K562 (cell line): ENCODE results near the gene APEX2. TPM values are rescaled to one million over a fixed set of nuclear protein-coding genes. Genes with fewer than 3 reads are reported as not detected.

Experiments used
- ARID1B ChIP-seq: fragments of 450-650 bp; IDR thresholded peaks from 2 replicates; pipeline ENCODE4 v1.6.1; 2016; ENCODE audit warnings: antibody characterized with exemption, mild to moderate bottlenecking, inconsistent platforms
- ARID3B ChIP-seq: fragments of 250-450 bp; sonication (Bioruptor Pico); IDR thresholded peaks from 2 replicates; pipeline ENCODE4 v1.4.0; 2020; ENCODE audit warnings: borderline replicate concordance
- ARID4B ChIP-seq: sonication (generic); formaldehyde crosslinking; IDR thresholded peaks from 2 replicates; pipeline ENCODE4 v1.8.0; 2022; ENCODE audit warnings: mild to moderate bottlenecking, missing genetic modification reagents
- C11orf30 ChIP-seq: fragments of 450-650 bp; IDR thresholded peaks from 2 replicates; pipeline ENCODE4 v1.6.1; 2016; ENCODE audit warnings: low read depth, mild to moderate bottlenecking
- E2F8 ChIP-seq: fragments of 450-650 bp; IDR thresholded peaks from 2 replicates; pipeline ENCODE4 v1.7.1; 2018; ENCODE audit warnings: mild to moderate bottlenecking, low read depth; ENCODE audit not compliant: partially characterized antibody
- ETV5 ChIP-seq: sonication (generic); formaldehyde crosslinking; IDR thresholded peaks from 2 replicates; pipeline ENCODE4 v1.4.0; 2020; ENCODE audit warnings: low read depth, mild to moderate bottlenecking, missing genetic modification reagents
- JUND ChIP-seq, 2 experiments: IDR thresholded peaks; 2 replicates in 1 of 2; 3 replicates in 1 of 2; pipeline ENCODE4 v1.6.1; 2011; ENCODE audit warnings: borderline replicate concordance in 2 of 2, low read depth in 2 of 2, low read length in 2 of 2, improper control_type of control experiment in 1 of 2, missing biosample characterization in 1 of 2, missing genetic modification characterization in 1 of 2, missing genetic modification reagents in 1 of 2
- NEUROD1 ChIP-seq: fragments of 150-350 bp; IDR thresholded peaks from 2 replicates; pipeline ENCODE4 v1.6.1; 2014; ENCODE audit warnings: borderline replicate concordance, low read length, low read depth; ENCODE audit not compliant: partially characterized antibody
- PML ChIP-seq: IDR thresholded peaks from 2 replicates; pipeline ENCODE4 v1.6.1; 2012; ENCODE audit warnings: low read length, inconsistent platforms
- RCOR1 ChIP-seq, 2 experiments: IDR thresholded peaks; 2 replicates each; pipeline ENCODE4 v1.6.1; 2012; ENCODE audit warnings: low read depth in 2 of 2, low read length in 2 of 2, borderline replicate concordance in 1 of 2, improper control_type of control experiment in 1 of 2
- SAFB2 ChIP-seq: fragments of 200-400 bp; formaldehyde crosslinking; IDR thresholded peaks from 2 replicates; pipeline ENCODE4 v1.6.1; 2018; ENCODE audit warnings: borderline replicate concordance, low read length, low read depth, moderate library complexity; ENCODE audit not compliant: severe bottlenecking
- SMAD2 ChIP-seq: fragments of 150-350 bp; IDR thresholded peaks from 2 replicates; pipeline ENCODE4 v1.6.1; 2014; ENCODE audit warnings: low read depth, mild to moderate bottlenecking, low read length
- ZBTB12 ChIP-seq: fragments of 250-450 bp; sonication (Bioruptor Pico); IDR thresholded peaks from 2 replicates; pipeline ENCODE4 v1.4.0; 2020
- ZFPM2 ChIP-seq: fragments of 250-450 bp; sonication (Bioruptor Pico); IDR thresholded peaks from 2 replicates; pipeline ENCODE4 v1.5.1; 2022; ENCODE audit warnings: mild to moderate bottlenecking
- ZNF232 ChIP-seq: sonication (generic); formaldehyde crosslinking; IDR thresholded peaks from 2 replicates; pipeline ENCODE4 v1.8.0; 2022; ENCODE audit warnings: mild to moderate bottlenecking, missing genetic modification reagents
- ZNF354B ChIP-seq: fragments of 250-450 bp; sonication (Bioruptor Pico); IDR thresholded peaks from 2 replicates; pipeline ENCODE4 v1.4.0; 2020
- ZNF507 ChIP-seq: conservative IDR thresholded peaks from 2 replicates; pipeline ENCODE4 v1.6.1; 2017; ENCODE audit warnings: missing genetic modification characterization, missing compliant biosample characterization
- polyA plus RNA-seq, 8 experiments: library from polyadenylated mRNA; depleted of rRNA in 4 of 8; stranded (reverse) in 5 of 8; unstranded in 3 of 8; fragments of >200 nt; fragmentation: Nextera tagmentation in 2 of 8; fragmentation: Illumina TruSeq in 1 of 8; extraction: Ambion mirVana in 2 of 8; extraction: Trizol in 1 of 8; gene quantifications; 2 replicates each; pipeline versions ENCODE4 v1.2.1 to v1.2.3, GENCODE V29; 2011 to 2014; ENCODE audit warnings: inconsistent platforms in 1 of 8, missing spikeins in 1 of 8
- total RNA-seq, 7 experiments: library from RNA; depleted of rRNA in 6 of 7; stranded (reverse); fragments of >200 nt in 6 of 7; fragmentation: Illumina TruSeq in 2 of 7; extraction: Trizol in 2 of 7; gene quantifications; 2 replicates each; pipeline versions ENCODE4 v1.2.1 to v1.2.3, GENCODE V29; 2011 to 2021; ENCODE audit warnings: low replicate concordance in 1 of 7

Gene APEX2
- total and polyA plus RNA-seq, 9 of the 15 experiments (the other 6 are each of a cell fraction or from before 2014, with no cell fraction given), result 9.4 to 34.2 (median 25.9) TPM

- no peak for TF ChIP-seq ARID4B (CRISPR knock-in tag)
- no peak for TF ChIP-seq ZFPM2
- peak in 1 of 2 experiments; percentile 82; a peak in 1 of 4 replicates for TF ChIP-seq RCOR1 (IDR thresholded peaks at IDR 0.05; ENCODE audit: borderline replicate concordance in 1 of 2, low read depth in 2 of 2, low read length in 2 of 2)
- no peak for TF ChIP-seq C11orf30
- no peak for TF ChIP-seq ZNF354B (CRISPR knock-in tag)
- TF ChIP-seq JUND (IDR thresholded peaks at IDR 0.05; ENCODE audit: borderline replicate concordance, low read depth, low read length), result 0 out of 2 replicates have a peak, but pooled peaks have one; percentile 7
- TF ChIP-seq JUND (tag; IDR thresholded peaks at IDR 0.05; ENCODE audit: borderline replicate concordance, low read depth, low read length), result no peak
- TF ChIP-seq ZNF232 (CRISPR knock-in tag), result no peak
- no peak for TF ChIP-seq SAFB2
- no peak for TF ChIP-seq SMAD2
- 0 out of 2 replicates have a peak, but pooled peaks have one; percentile 38 for TF ChIP-seq PML
- TF ChIP-seq ETV5 (CRISPR knock-in tag), result no peak
- TF ChIP-seq NEUROD1, result no peak
- no peak for TF ChIP-seq E2F8
- no peak for TF ChIP-seq ZNF507
- no peak for TF ChIP-seq ZBTB12 (CRISPR knock-in tag)
- peak; percentile 81 for TF ChIP-seq ARID1B
- no peak for TF ChIP-seq ARID3B (CRISPR knock-in tag)
Measured at GRCh38 chrX:54992911-54993622, 7.1 kb upstream of the APEX2 start (continued).
